NB4 (cell line): ENCODE data around the gene GABBR2.

ENCODE experiments used
- DNase-seq: peaks from one replicate; pipeline ENCODE4 v3.0.0; 2010; ENCODE audit warnings: low read depth
- H3K4me3 ChIP-seq: one replicate; pipeline ENCODE4 v1.5.1; 2011; ENCODE audit warnings: mild to moderate bottlenecking, low read depth, low read length, moderate library complexity
- MAX ChIP-seq: IDR thresholded peaks from 2 replicates; pipeline ENCODE4 v1.6.1; 2011; ENCODE audit warnings: low read depth, low read length
- MYC ChIP-seq: IDR thresholded peaks from 2 replicates; pipeline ENCODE4 v1.6.1; 2011; ENCODE audit warnings: low read depth, low read length
- POLR2A ChIP-seq: IDR thresholded peaks from 2 replicates; pipeline ENCODE4 v1.6.1; 2011; ENCODE audit warnings: mild to moderate bottlenecking; ENCODE audit not compliant: insufficient read length; ENCODE audit errors: extremely low read depth
- TF ChIP-seq, protein P1 (sequence below): IDR thresholded peaks from one replicate; pipeline ENCODE4 v1.5.1; 2012; ENCODE audit warnings: low read depth, low read length

Gene GABBR2

DNA sequence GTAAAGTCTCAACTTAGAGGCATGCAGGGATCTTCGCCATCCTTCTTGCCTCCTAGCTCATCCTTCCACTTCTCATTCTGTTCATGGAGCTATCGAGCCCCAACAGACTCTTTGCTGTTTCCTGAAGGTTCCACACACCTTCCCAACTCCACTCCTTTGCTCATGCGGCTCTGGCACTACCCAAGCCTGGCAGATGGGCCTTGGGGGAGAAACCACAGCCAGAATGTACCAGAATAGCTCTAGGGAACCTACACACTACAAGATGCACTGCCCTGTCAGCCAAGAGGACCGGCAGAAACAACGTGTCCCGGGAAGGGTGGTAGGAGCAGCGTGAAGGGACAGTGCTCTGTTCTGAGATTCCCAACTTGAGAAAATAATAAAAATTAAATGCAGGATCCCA lies 178.9 kb downstream of the GABBR2 start:
- H3K4me3 ChIP-seq: no peak overlapping the region
- TF ChIP-seq POLR2A: no peak
- TF ChIP-seq MAX: no peak
- TF ChIP-seq, protein P1, sequence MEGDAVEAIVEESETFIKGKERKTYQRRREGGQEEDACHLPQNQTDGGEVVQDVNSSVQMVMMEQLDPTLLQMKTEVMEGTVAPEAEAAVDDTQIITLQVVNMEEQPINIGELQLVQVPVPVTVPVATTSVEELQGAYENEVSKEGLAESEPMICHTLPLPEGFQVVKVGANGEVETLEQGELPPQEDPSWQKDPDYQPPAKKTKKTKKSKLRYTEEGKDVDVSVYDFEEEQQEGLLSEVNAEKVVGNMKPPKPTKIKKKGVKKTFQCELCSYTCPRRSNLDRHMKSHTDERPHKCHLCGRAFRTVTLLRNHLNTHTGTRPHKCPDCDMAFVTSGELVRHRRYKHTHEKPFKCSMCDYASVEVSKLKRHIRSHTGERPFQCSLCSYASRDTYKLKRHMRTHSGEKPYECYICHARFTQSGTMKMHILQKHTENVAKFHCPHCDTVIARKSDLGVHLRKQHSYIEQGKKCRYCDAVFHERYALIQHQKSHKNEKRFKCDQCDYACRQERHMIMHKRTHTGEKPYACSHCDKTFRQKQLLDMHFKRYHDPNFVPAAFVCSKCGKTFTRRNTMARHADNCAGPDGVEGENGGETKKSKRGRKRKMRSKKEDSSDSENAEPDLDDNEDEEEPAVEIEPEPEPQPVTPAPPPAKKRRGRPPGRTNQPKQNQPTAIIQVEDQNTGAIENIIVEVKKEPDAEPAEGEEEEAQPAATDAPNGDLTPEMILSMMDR: no peak
- TF ChIP-seq MYC: no peak
- DNase-seq: no peak

GRCh38 chr9:98523231-98523901 lies 185.4 kb downstream of the GABBR2 start:
- TF ChIP-seq POLR2A (no peak), MYC (no peak)
- TF ChIP-seq, protein P1: peak; percentile 9
- no peak overlapping the region for H3K4me3 ChIP-seq
- no peak for DNase-seq

DNA sequence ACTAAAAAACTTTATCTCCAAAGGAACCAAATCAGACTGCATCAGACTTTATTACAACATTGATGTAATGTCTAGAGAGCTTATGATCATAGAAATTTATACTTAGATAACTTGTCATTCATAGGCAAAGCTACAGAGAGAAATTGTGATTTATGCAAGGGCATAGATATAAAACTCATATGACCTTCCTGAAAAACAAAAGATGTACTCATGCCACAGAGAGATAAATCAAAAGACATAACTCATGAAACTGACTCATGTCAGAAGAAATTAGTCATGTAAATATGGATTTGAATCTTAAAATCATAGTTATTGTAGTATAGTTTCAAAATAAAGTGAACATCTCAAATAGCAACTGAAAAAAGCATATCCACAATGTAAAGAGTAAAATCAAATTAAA lies 186.2 kb downstream of the GABBR2 start:
- DNase-seq: no peak
- H3K4me3 ChIP-seq: no peak overlapping the region
- TF ChIP-seq, protein P1: no peak
- TF ChIP-seq MYC: no peak
- TF ChIP-seq POLR2A: no peak

DNA sequence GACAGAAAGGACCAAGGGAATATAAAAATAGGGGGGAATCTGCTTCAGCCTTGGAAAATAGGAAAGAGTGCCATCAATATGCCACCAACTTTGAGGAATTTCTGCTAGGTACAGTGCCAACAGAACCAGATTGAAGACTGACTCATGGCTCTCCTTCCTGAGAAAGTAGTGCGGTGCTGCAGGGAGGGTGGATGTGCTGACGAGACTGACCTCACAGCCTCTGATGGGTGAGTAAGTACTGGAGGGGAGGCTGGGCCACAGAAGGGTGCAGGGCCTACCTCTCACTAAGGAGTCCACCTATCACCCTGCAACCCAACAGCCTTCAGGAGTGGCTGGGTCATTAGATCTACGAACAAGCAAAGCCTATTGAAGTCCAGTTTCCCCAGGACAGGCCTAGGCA lies 187.6 kb downstream of the GABBR2 start:
- no peak for TF ChIP-seq MAX
- no peak for TF ChIP-seq MYC
- no peak for TF ChIP-seq POLR2A
- TF ChIP-seq, protein P1: no peak
- H3K4me3 ChIP-seq: no peak overlapping the region
- no peak for DNase-seq

DNA sequence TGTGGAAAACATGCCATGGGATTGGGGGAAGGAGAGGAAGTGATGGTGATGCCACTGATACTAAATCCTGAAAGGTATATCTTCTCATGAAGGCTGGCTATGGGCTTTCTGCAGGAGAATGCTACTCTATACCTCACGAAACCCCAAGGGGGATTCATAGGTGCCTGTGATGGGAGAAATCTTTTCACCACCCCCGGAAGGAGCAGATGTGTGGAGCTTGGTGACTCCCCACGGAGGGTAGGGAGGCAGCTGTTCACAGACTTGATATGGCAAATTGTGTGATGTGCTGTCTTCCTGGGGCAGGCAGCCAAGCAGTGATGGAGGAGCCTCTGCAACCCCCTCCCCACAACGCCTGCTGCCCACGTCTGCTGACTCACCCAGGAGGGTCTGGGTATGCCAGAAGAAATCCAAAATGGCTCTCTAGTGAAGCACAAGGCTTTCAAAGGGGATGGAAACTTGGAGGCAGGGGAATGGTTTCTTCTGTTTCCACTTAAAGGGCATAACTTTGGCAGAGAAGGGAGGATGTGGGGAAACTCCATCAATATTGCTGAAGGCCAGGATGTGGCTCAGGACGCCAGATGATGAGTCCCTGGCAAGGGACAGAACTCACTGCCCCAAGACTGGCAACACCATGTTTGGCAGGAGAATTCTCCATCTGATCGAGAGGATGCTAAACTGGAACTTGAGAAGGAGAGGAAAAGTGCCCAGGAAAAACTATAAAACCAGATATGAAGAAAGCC lies 188.3 kb downstream of the GABBR2 start:
- no peak for DNase-seq
- no peak overlapping the region for H3K4me3 ChIP-seq
- TF ChIP-seq MAX (no peak), POLR2A (no peak), MYC (no peak)
- TF ChIP-seq, protein P1: no peak
